MM.1S (cell line): ENCODE data around the gene EED.

ENCODE experiments used
- EZH2 ChIP-seq: fragments of 300-600 bp; sonication (generic); optimal IDR thresholded peaks from 2 replicates; pipeline ENCODE3; 2017; ENCODE audit warnings: low read depth, mild to moderate bottlenecking, antibody characterized with exemption, low read length, mixed read lengths
- EZH2phosphoT487 ChIP-seq: fragments of 300-600 bp; sonication (generic); IDR thresholded peaks from 2 replicates; pipeline ENCODE4 v1.6.1; 2018; ENCODE audit warnings: antibody characterized with exemption, low read length

DNA sequence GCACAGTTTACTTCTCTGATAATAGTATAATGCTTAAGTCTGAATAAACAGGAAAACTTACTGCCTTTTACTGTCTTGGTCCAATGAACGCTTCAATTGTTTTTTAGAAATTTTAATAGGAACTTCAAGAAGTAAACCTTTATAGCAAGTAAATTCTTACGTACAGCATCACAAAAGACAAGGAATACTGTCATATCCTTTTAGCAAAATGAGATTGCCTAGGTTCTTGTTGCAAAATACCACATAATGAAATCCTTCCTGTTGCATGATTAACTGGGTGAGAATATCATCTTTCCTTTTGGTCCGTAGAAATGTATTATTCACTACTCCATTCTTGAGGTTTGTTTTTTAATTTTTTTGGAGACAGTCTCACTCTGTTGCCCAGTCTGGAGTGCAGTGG lies 35.2 kb downstream of the EED start:
- TF ChIP-seq EZH2phosphoT487 (no peak), EZH2 (no peak)
